ENCODE results near the gene GTF2A1.

GTF2A1 gene

GRCh38 chr14:81144824-81145603 is 75.7 kb downstream of the GTF2A1 start:
- H3K4me3 Mint-ChIP-seq: no peak overlapping the region
- H3K9me3 Mint-ChIP-seq: no peaks in the 10 kb centered on the region
- no peak overlapping the region for H3K27ac Mint-ChIP-seq
- no peaks in the 10 kb centered on the region for H3K27me3 Mint-ChIP-seq
- peaks cover 12% of the 10 kb centered on the region for H3K36me3 Mint-ChIP-seq
- H3K4me1 Mint-ChIP-seq: peaks cover 16% of the 10 kb centered on the region
- no peak for ATAC-seq

GRCh38 chr14:81143793-81144192 is 77.0 kb downstream of the GTF2A1 start:
- H3K9me3 Mint-ChIP-seq: no peaks in the 10 kb centered on the region
- H3K27ac Mint-ChIP-seq: no peak overlapping the region
- no peaks in the 10 kb centered on the region for H3K27me3 Mint-ChIP-seq
- H3K36me3 Mint-ChIP-seq: peaks cover 12% of the 10 kb centered on the region
- H3K4me1 Mint-ChIP-seq: peaks cover 16% of the 10 kb centered on the region
- no peak overlapping the region for H3K4me3 Mint-ChIP-seq
- ATAC-seq: no peak

GRCh38 chr14:81141426-81141825 is 79.3 kb downstream of the GTF2A1 start:
- Mint-ChIP-seq H3K4me1 (no peaks in the 10 kb centered on the region), H3K27ac (no peak overlapping the region), H3K4me3 (no peak overlapping the region), H3K36me3 (peaks cover 12% of the 10 kb centered on the region), H3K27me3 (no peaks in the 10 kb centered on the region), H3K9me3 (no peaks in the 10 kb centered on the region)
- ATAC-seq: no peak

GRCh38 chr14:81138429-81138828 is 82.3 kb downstream of the GTF2A1 start:
- Mint-ChIP-seq H3K27me3 (no peaks in the 10 kb centered on the region), H3K36me3 (peaks cover 5% of the 10 kb centered on the region), H3K9me3 (no peaks in the 10 kb centered on the region), H3K4me1 (no peaks in the 10 kb centered on the region), H3K27ac (no peak overlapping the region), H3K4me3 (no peak overlapping the region)
- ATAC-seq: no peak

- no peaks in the 10 kb centered on the region for H3K27me3 Mint-ChIP-seq
- no peaks in the 10 kb centered on the region for H3K4me1 Mint-ChIP-seq
- ATAC-seq: no peak
- H3K9me3 Mint-ChIP-seq: no peaks in the 10 kb centered on the region
- no peak overlapping the region for H3K27ac Mint-ChIP-seq
- H3K4me3 Mint-ChIP-seq: no peak overlapping the region
- no peaks in the 10 kb centered on the region for H3K36me3 Mint-ChIP-seq
Measured at GRCh38 chr14:81137316-81137715, 83.4 kb downstream of the GTF2A1 start.

GRCh38 chr14:81133400-81133799 is 87.4 kb downstream of the GTF2A1 start:
- H3K27ac Mint-ChIP-seq: no peak overlapping the region
- H3K4me1 Mint-ChIP-seq: no peaks in the 10 kb centered on the region
- no peaks in the 10 kb centered on the region for H3K27me3 Mint-ChIP-seq
- no peaks in the 10 kb centered on the region for H3K9me3 Mint-ChIP-seq
- ATAC-seq: no peak
- H3K4me3 Mint-ChIP-seq: no peak overlapping the region
- no peaks in the 10 kb centered on the region for H3K36me3 Mint-ChIP-seq

- H3K36me3 Mint-ChIP-seq: no peaks in the 10 kb centered on the region
- ATAC-seq: no peak
Measured at GRCh38 chr14:81132468-81132867, 88.3 kb downstream of the GTF2A1 start.

GRCh38 chr14:81129242-81129641 is 91.5 kb downstream of the GTF2A1 start:
- ATAC-seq: no peak
- Mint-ChIP-seq H3K36me3 (peaks cover 11% of the 10 kb centered on the region), H3K27ac (no peak overlapping the region), H3K4me1 (peaks cover 13% of the 10 kb centered on the region), H3K27me3 (peaks cover 13% of the 10 kb centered on the region), H3K4me3 (no peak overlapping the region), H3K9me3 (peaks cover 3% of the 10 kb centered on the region)

More at GRCh38 chr14:81132468-81132867, 88.3 kb downstream of the GTF2A1 start:
- Mint-ChIP-seq H3K9me3 (no peaks in the 10 kb centered on the region), H3K4me3 (no peak overlapping the region), H3K27ac (no peak overlapping the region), H3K27me3 (no peaks in the 10 kb centered on the region), H3K4me1 (no peaks in the 10 kb centered on the region)

- Mint-ChIP-seq H3K36me3 (peaks cover 11% of the 10 kb centered on the region), H3K4me1 (peaks cover 13% of the 10 kb centered on the region), H3K27me3 (peaks cover 13% of the 10 kb centered on the region), H3K9me3 (peaks cover 3% of the 10 kb centered on the region), H3K27ac (no peak overlapping the region), H3K4me3 (no peak overlapping the region)
- no peak for ATAC-seq
Measured at GRCh38 chr14:81127785-81128184, 93.0 kb downstream of the GTF2A1 start.

GRCh38 chr14:81125536-81125935 is 95.2 kb downstream of the GTF2A1 start:
- H3K4me1 Mint-ChIP-seq: peaks cover 34% of the 10 kb centered on the region
- no peak overlapping the region for H3K27ac Mint-ChIP-seq
- peaks cover 21% of the 10 kb centered on the region for H3K36me3 Mint-ChIP-seq
- no peak for ATAC-seq
- H3K27me3 Mint-ChIP-seq: peaks cover 13% of the 10 kb centered on the region
- peaks cover 6% of the 10 kb centered on the region for H3K9me3 Mint-ChIP-seq
- no peak overlapping the region for H3K4me3 Mint-ChIP-seq

Measured in stimulated activated memory B cell treated with anti-CD40 and anti-IgM and Interleukin-4, amounts not matched to agents 10 μg/mL and 1 μg/mL and 100 μg/mL, for 72 hours (primary cell).